ENCODE data around the gene RMND1.
"Not testable (repeated sequence)": the region's sequence is repeated elsewhere in the genome, so short reads cannot be mapped to it uniquely, and the experiment has no call there.

RMND1 gene

GRCh38 chr6:151413372-151414145, 38.4 kb downstream of the RMND1 start:
- DNase-seq: no peak

- DNase-seq: no peak
These were observed 39.0 kb downstream of the RMND1 start for GRCh38 chr6:151412909-151413308.

- no peak for DNase-seq
These were observed 42.2 kb downstream of the RMND1 start for GRCh38 chr6:151409679-151410078.

GRCh38 chr6:151409260-151409659, 42.7 kb downstream of the RMND1 start:
- DNase-seq: no peak

GRCh38 chr6:151408858-151409257, 43.1 kb downstream of the RMND1 start:
- DNase-seq: no peak

GRCh38 chr6:151403919-151404308, 48.0 kb downstream of the RMND1 start:
- no peak for DNase-seq

- no peak for DNase-seq
These were observed 49.7 kb downstream of the RMND1 start for GRCh38 chr6:151402228-151402627.

GRCh38 chr6:151400473-151400872, 51.5 kb downstream of the RMND1 start:
- no peak for DNase-seq

- no peak for DNase-seq
These were observed 52.2 kb downstream of the RMND1 start for GRCh38 chr6:151399679-151400078.

- no peak for DNase-seq
These were observed 58.5 kb downstream of the RMND1 start for GRCh38 chr6:151393410-151393809.

- DNase-seq: no peak
These were observed 59.5 kb downstream of the RMND1 start for GRCh38 chr6:151392427-151392826.

- DNase-seq: peak; percentile 78
These were observed 60.2 kb downstream of the RMND1 start, which contains the start of gene ZBTB2 for GRCh38 chr6:151391471-151392413. Gene ZBTB2 (minus strand): TSS chr6:151391559. CDS start chr6:151373637, 17,922 bp downstream.

- peak; percentile 39 for DNase-seq
These were observed 61.0 kb downstream of the RMND1 start for GRCh38 chr6:151390851-151391470.

GRCh38 chr6:151390276-151390850, 61.6 kb downstream of the RMND1 start:
- peak; percentile 94 for DNase-seq

- peak; percentile 70 for DNase-seq
These were observed 62.2 kb downstream of the RMND1 start for GRCh38 chr6:151389618-151390275.

- DNase-seq: no peak
These were observed 62.8 kb downstream of the RMND1 start for GRCh38 chr6:151388997-151389617.

GRCh38 chr6:151388236-151388635, 63.7 kb downstream of the RMND1 start:
- no peak for DNase-seq

GRCh38 chr6:151387175-151387970, 64.6 kb downstream of the RMND1 start:
- DNase-seq: no peak

GRCh38 chr6:151385177-151385576, 66.7 kb downstream of the RMND1 start:
- DNase-seq: peak; percentile 81

- no peak for DNase-seq
These were observed 67.8 kb downstream of the RMND1 start for GRCh38 chr6:151384151-151384550.

GRCh38 chr6:151382631-151383030, 69.3 kb downstream of the RMND1 start:
- DNase-seq: not testable (repeated sequence)

Measured in DMS79 treated with DMSO at 0.1 percent for 48 hours (cell line).